WTC11 (cell line): ENCODE measurements around the gene CMTR1. TPM values are rescaled to one million over a fixed set of nuclear protein-coding genes. Genes with fewer than 3 reads are reported as not detected.

ENCODE experiments used
- ATAC-seq: fragments of 200-7000 bp; cut with Tn5 transposase; 2 replicates; pipeline ENCODE4 v1.10.0; 2021; ENCODE audit warnings: mild to moderate bottlenecking, moderate library complexity
- CTCF ChIA-PET: fragments of 300-600 bp; sonication (Branson Sonifier 250); formaldehyde crosslinking; loops from one replicate; lab custom pipeline; 2021; ENCODE audit warnings: antibody characterized with exemption; lab: Charles Lee
- POLR2A ChIA-PET: fragments of 350-600 bp; sonication (Branson Sonifier 250); formaldehyde crosslinking; loops from one replicate; lab custom pipeline; 2021; ENCODE audit warnings: antibody characterized with exemption; lab: Charles Lee
- DNase-seq: peaks from one replicate; pipeline ENCODE4 v3.0.0; 2021; ENCODE audit warnings: low spot score
- H3K27ac Mint-ChIP-seq: 2 replicates; pipeline ENCODE4 v1.8.0; 2021; ENCODE audit warnings: mixed read lengths
- H3K27me3 Mint-ChIP-seq: 2 replicates; pipeline ENCODE4 v1.8.0; 2021; ENCODE audit warnings: low read depth, mild to moderate bottlenecking, moderate library complexity, mixed read lengths
- H3K36me3 Mint-ChIP-seq: 2 replicates; pipeline ENCODE4 v1.8.0; 2021; ENCODE audit warnings: mixed read lengths
- H3K4me1 Mint-ChIP-seq: 2 replicates; pipeline ENCODE4 v1.8.0; 2022; ENCODE audit warnings: mixed read lengths
- H3K4me3 Mint-ChIP-seq: 2 replicates; pipeline ENCODE4 v1.8.0; 2021; ENCODE audit warnings: mild to moderate bottlenecking, moderate library complexity, mixed read lengths
- H3K9me3 Mint-ChIP-seq: 2 replicates; pipeline ENCODE4 v1.8.0; 2021; ENCODE audit warnings: mixed read lengths
- AFF4 ChIP-seq: sonication (generic); formaldehyde crosslinking; IDR thresholded peaks from 2 replicates; pipeline ENCODE4 v1.8.1; 2023; ENCODE audit warnings: mild to moderate bottlenecking, missing genetic modification reagents, borderline replicate concordance
- ATF6 ChIP-seq: sonication (generic); formaldehyde crosslinking; IDR thresholded peaks from 2 replicates; pipeline ENCODE4 v1.8.1; 2023; ENCODE audit warnings: mild to moderate bottlenecking, missing genetic modification reagents
- GABPB1 ChIP-seq: sonication (generic); formaldehyde crosslinking; IDR thresholded peaks from 2 replicates; pipeline ENCODE4 v1.8.1; 2023; ENCODE audit warnings: mild to moderate bottlenecking, missing genetic modification reagents
- GTF2I ChIP-seq: fragments of 250-450 bp; sonication (Bioruptor Pico); conservative IDR thresholded peaks from 2 replicates; pipeline ENCODE4 v1.4.0; 2021; ENCODE audit warnings: mild to moderate bottlenecking
- JUN ChIP-seq: sonication (generic); formaldehyde crosslinking; IDR thresholded peaks from 2 replicates; pipeline ENCODE4 v1.8.0; 2023; ENCODE audit warnings: mild to moderate bottlenecking, missing genetic modification reagents
- MYBL2 ChIP-seq: sonication (generic); formaldehyde crosslinking; IDR thresholded peaks from 2 replicates; pipeline ENCODE4 v1.8.1; 2023; ENCODE audit warnings: mild to moderate bottlenecking, moderate library complexity, missing genetic modification reagents
- PRDM15 ChIP-seq: sonication (generic); formaldehyde crosslinking; IDR thresholded peaks from 2 replicates; pipeline ENCODE4 v1.8.0; 2022; ENCODE audit warnings: missing genetic modification reagents
- RORB ChIP-seq: fragments of 250-450 bp; sonication (Bioruptor Pico); IDR thresholded peaks from 2 replicates; pipeline ENCODE4 v1.9.0; 2021; ENCODE audit warnings: mild to moderate bottlenecking
- SMAD3 ChIP-seq: sonication (generic); formaldehyde crosslinking; IDR thresholded peaks from 2 replicates; pipeline ENCODE4 v1.8.0; 2022; ENCODE audit warnings: missing genetic modification reagents, mild to moderate bottlenecking, borderline replicate concordance
- STAT6 ChIP-seq: sonication (generic); formaldehyde crosslinking; conservative IDR thresholded peaks from 2 replicates; pipeline ENCODE4 v1.8.1; 2023; ENCODE audit warnings: mild to moderate bottlenecking, low read depth, missing genetic modification reagents, moderate library complexity
- TEAD1 ChIP-seq: sonication (generic); formaldehyde crosslinking; IDR thresholded peaks from 2 replicates; pipeline ENCODE4 v1.8.0; 2022; ENCODE audit warnings: mild to moderate bottlenecking, missing genetic modification reagents
- USF2 ChIP-seq: sonication (generic); formaldehyde crosslinking; IDR thresholded peaks from 2 replicates; pipeline ENCODE4 v1.8.1; 2023; ENCODE audit warnings: mild to moderate bottlenecking, missing genetic modification reagents, moderate library complexity
- ZNF317 ChIP-seq: sonication (generic); formaldehyde crosslinking; IDR thresholded peaks from 2 replicates; pipeline ENCODE4 v1.8.1; 2023; ENCODE audit warnings: low read depth, mild to moderate bottlenecking, moderate library complexity, missing genetic modification reagents, borderline replicate concordance
- ZSCAN18 ChIP-seq: fragments of 250-450 bp; sonication (Bioruptor Pico); IDR thresholded peaks from 2 replicates; pipeline ENCODE4 v2.1.2; 2022; ENCODE audit warnings: mild to moderate bottlenecking, moderate library complexity
- total RNA-seq: library from RNA; stranded (reverse); gene quantifications from 3 replicates; pipeline ENCODE4 v1.2.3, GENCODE V29; 2021

The CMTR1 gene
- total RNA-seq, 1 experiment from 2014 or later: 38.6 TPM

GRCh38 chr6:37406726-37407341 lies 26.2 kb upstream of the CMTR1 start (continued):
- no peak for TF ChIP-seq ZNF317 (CRISPR knock-in tag)
- no peak for TF ChIP-seq PRDM15 (CRISPR knock-in tag)

- DNase-seq: no peak
- H3K27me3 Mint-ChIP-seq: no peaks in the 10 kb centered on the region
- TF ChIP-seq GABPB1 (CRISPR knock-in tag): no peak
- no peak for TF ChIP-seq STAT6 (CRISPR knock-in tag)
- no peak for TF ChIP-seq GTF2I (CRISPR knock-in tag)
- TF ChIP-seq JUN (CRISPR knock-in tag): no peak
- TF ChIP-seq ATF6 (CRISPR knock-in tag): no peak
- no peak for TF ChIP-seq SMAD3 (CRISPR knock-in tag)
- no peak for TF ChIP-seq MYBL2 (CRISPR knock-in tag)
- no peak for TF ChIP-seq USF2
- TF ChIP-seq ZSCAN18 (CRISPR knock-in tag): no peak
- no peak for TF ChIP-seq AFF4 (CRISPR knock-in tag)
- TF ChIP-seq RORB: no peak
- no peak for TF ChIP-seq TEAD1 (CRISPR knock-in tag)
- TF ChIP-seq, all 79 proteins: peak for 0
- Mint-ChIP-seq H3K27ac (no peak overlapping the region), H3K4me1 (no peaks in the 10 kb centered on the region), H3K4me3 (no peak overlapping the region), H3K9me3 (no peaks in the 10 kb centered on the region), H3K36me3 (no peaks in the 10 kb centered on the region)
- ChIA-PET POLR2A (no interaction called here), CTCF (no interaction called here)
- no peak for ATAC-seq
Observed at GRCh38 chr6:37407948-37408347, 25.1 kb upstream of the CMTR1 start.
